PC-9 (cell line): ENCODE measurements around the gene SIRPD.

ENCODE experiments used
- CTCF ChIP-seq: fragments of 200-600 bp; sonication (generic); conservative IDR thresholded peaks from 2 replicates; pipeline ENCODE4 v1.6.1; 2017; ENCODE audit warnings: mixed run types, antibody characterized with exemption, mild to moderate bottlenecking, moderate library complexity
- EZH2 ChIP-seq: fragments of 200-600 bp; sonication (generic); IDR thresholded peaks from 2 replicates; pipeline ENCODE4 v1.8.0; 2017; ENCODE audit warnings: antibody characterized with exemption, low read depth

- TF ChIP-seq CTCF: no peak
- TF ChIP-seq EZH2: no peak
Measured at GRCh38 chr20:1600736-1601135, 43.2 kb upstream of the SIRPD start.
